Esophagus muscularis mucosa (tissue), 3 donors: ENCODE results near the gene PCF11.

Experiments
- CTCF ChIP-seq, 3 experiments: fragments of 200-600 bp in 2 of 3; fragments of 450-650 bp in 1 of 3; sonication (generic) in 2 of 3; IDR thresholded peaks; one replicate each; pipeline ENCODE4 v1.5.1; 2017 to 2019; ENCODE audit warnings: antibody characterized with exemption in 3 of 3, mild to moderate bottlenecking in 2 of 3, moderate library complexity in 1 of 3
- EP300 ChIP-seq: sonication (generic); formaldehyde crosslinking; IDR thresholded peaks from one replicate; pipeline ENCODE4 v1.6.1; 2017; ENCODE audit warnings: antibody characterized with exemption

GRCh38 chr11:83153764-83154163 is 3.2 kb upstream of the PCF11 start:
- TF ChIP-seq EP300 (no peak), CTCF (IDR thresholded peaks at IDR 0.05) (no peak)
